D721Med (cell line): ENCODE measurements around the gene CSNK1G3.

Source experiments
- DNase-seq: peaks from one replicate; pipeline ENCODE4 v3.0.0; 2011; ENCODE audit warnings: low spot score; ENCODE audit not compliant: insufficient read length
- FAIRE-seq: peaks from 2 replicates; lab custom pipeline; 2011; peaks lifted over from hg19 to GRCh38; lab: Jason Lieb, UNC
- CTCF ChIP-seq: IDR thresholded peaks from 2 replicates; pipeline ENCODE4 v1.5.1; 2012; ENCODE audit warnings: mild to moderate bottlenecking, control low read depth; ENCODE audit not compliant: insufficient read depth; ENCODE audit errors: missing control alignments

Gene CSNK1G3

GRCh38 chr5:123540534-123540933, 28.6 kb downstream of the CSNK1G3 start:
- FAIRE-seq (no peak), DNase-seq (no peak)
- TF ChIP-seq CTCF: no peak

- no peak for DNase-seq
- no peak for FAIRE-seq
- TF ChIP-seq CTCF: no peak
Observed at GRCh38 chr5:123543438-123543837, 31.5 kb downstream of the CSNK1G3 start.

- DNase-seq (no peak), FAIRE-seq (peak; percentile 94)
- peak; percentile 64 for TF ChIP-seq CTCF
Observed at GRCh38 chr5:123545506-123545905, 33.5 kb downstream of the CSNK1G3 start.

- FAIRE-seq: no peak
- no peak for TF ChIP-seq CTCF
- DNase-seq: no peak
Observed at GRCh38 chr5:123546657-123547056, 34.7 kb downstream of the CSNK1G3 start.

- FAIRE-seq (no peak), DNase-seq (no peak)
Observed at GRCh38 chr5:123549256-123549904, 37.4 kb downstream of the CSNK1G3 start.

GRCh38 chr5:123554601-123555000, 42.6 kb downstream of the CSNK1G3 start:
- DNase-seq: no peak
- FAIRE-seq: no peak
- no peak for TF ChIP-seq CTCF

More at GRCh38 chr5:123549256-123549904, 37.4 kb downstream of the CSNK1G3 start:
- no peak for TF ChIP-seq CTCF

- DNase-seq (no peak), FAIRE-seq (no peak)
- no peak for TF ChIP-seq CTCF
Observed at GRCh38 chr5:123557907-123558306, 45.9 kb downstream of the CSNK1G3 start.
